Neuronal stem cell (in vitro differentiated cells): Measurements from ENCODE around the gene HSD17B8.
A peak's percentile ranks its signal among the peaks of the same experiment; 100 is the strongest.

Source experiments
- DNase-seq: peaks from one replicate; pipeline ENCODE4 v3.0.0-alpha.2; 2013; ENCODE audit warnings: low spot score
- H2AFZ ChIP-seq: one replicate; pipeline ENCODE4 v1.6.1; 2013; ENCODE audit warnings: mild to moderate bottlenecking, low read length, inconsistent platforms
- H2AK5ac ChIP-seq: 2 replicates; pipeline ENCODE4 v1.6.1; 2013; ENCODE audit warnings: low read depth, mild to moderate bottlenecking, inconsistent platforms, low read length, moderate library complexity, mixed read lengths
- H2BK120ac ChIP-seq: 2 replicates; pipeline ENCODE4 v1.6.1; 2013; ENCODE audit warnings: low read depth, mild to moderate bottlenecking, inconsistent platforms, low read length, moderate library complexity, mixed read lengths
- H2BK12ac ChIP-seq: one replicate; pipeline ENCODE4 v1.6.1; 2013; ENCODE audit warnings: low read length, inconsistent platforms
- H2BK15ac ChIP-seq: 2 replicates; pipeline ENCODE4 v1.6.1; 2013; ENCODE audit warnings: mild to moderate bottlenecking, low read length, inconsistent platforms, mixed read lengths
- H2BK5ac ChIP-seq: one replicate; pipeline ENCODE4 v1.6.1; 2013; ENCODE audit warnings: inconsistent platforms, mild to moderate bottlenecking, low read length, moderate library complexity
- H3K14ac ChIP-seq: one replicate; pipeline ENCODE4 v1.6.1; 2013; ENCODE audit warnings: low read length, inconsistent platforms
- H3K18ac ChIP-seq: 2 replicates; pipeline ENCODE4 v1.6.1; 2013; ENCODE audit warnings: low read length, inconsistent platforms
- H3K23ac ChIP-seq: 2 replicates; pipeline ENCODE4 v1.6.1; 2013; ENCODE audit warnings: low read depth, mild to moderate bottlenecking, mixed read lengths, low read length, inconsistent platforms; ENCODE audit not compliant: poor library complexity
- H3K27ac ChIP-seq: replicated peaks from 3 replicates; pipeline ENCODE4 v1.5.1; 2013; ENCODE audit warnings: low read length, inconsistent platforms
- H3K27me3 ChIP-seq, 3 experiments: 2 replicates each; pipeline ENCODE4 v1.6.1; 2013; ENCODE audit warnings: low read length in 3 of 3, mild to moderate bottlenecking in 2 of 3, inconsistent platforms in 1 of 3, low read depth in 1 of 3, mixed read lengths in 1 of 3, moderate library complexity in 1 of 3; ENCODE audit not compliant: control insufficient read depth in 3 of 3, insufficient read depth in 3 of 3
- H3K36me3 ChIP-seq, 2 donors: replicated peaks in 1 of 2; 2 replicates each; pipeline ENCODE4 v1.6.1; 2013; ENCODE audit warnings: low read length in 2 of 2; ENCODE audit not compliant: control insufficient read depth in 2 of 2, insufficient read depth in 2 of 2
- H3K4ac ChIP-seq: 2 replicates; pipeline ENCODE4 v1.6.1; 2013; ENCODE audit warnings: inconsistent platforms, mild to moderate bottlenecking, low read length, moderate library complexity
- H3K4me1 ChIP-seq, 2 donors: 1 replicate in 1 of 2; 2 replicates in 1 of 2; pipeline ENCODE4 v1.6.1; 2013; ENCODE audit warnings: low read length in 2 of 2, low read depth in 1 of 2; ENCODE audit not compliant: control insufficient read depth in 2 of 2, insufficient read depth in 1 of 2
- H3K4me2 ChIP-seq: one replicate; pipeline ENCODE4 v1.6.1; 2013; ENCODE audit warnings: mild to moderate bottlenecking, low read length, inconsistent platforms; ENCODE audit not compliant: insufficient read depth, poor library complexity, severe bottlenecking
- H3K4me3 ChIP-seq, 2 donors: 2 replicates each; pipeline ENCODE4 v1.5.1; 2013; ENCODE audit warnings: low read length in 2 of 2, mild to moderate bottlenecking in 2 of 2, inconsistent platforms in 1 of 2, moderate library complexity in 1 of 2
- H3K79me1 ChIP-seq: one replicate; pipeline ENCODE4 v1.6.1; 2013; ENCODE audit warnings: low read depth, mild to moderate bottlenecking, inconsistent platforms, low read length, moderate library complexity
- H3K9ac ChIP-seq: one replicate; pipeline ENCODE4 v1.6.1; 2013; ENCODE audit warnings: mild to moderate bottlenecking, low read depth, low read length, inconsistent platforms; ENCODE audit not compliant: poor library complexity
- H3K9me3 ChIP-seq, 2 donors: replicated peaks in 1 of 2; 2 replicates each; pipeline versions ENCODE3 to v1.6.1; 2013; ENCODE audit warnings: low read length in 2 of 2, mild to moderate bottlenecking in 2 of 2, inconsistent platforms in 1 of 2, low read depth in 1 of 2, mixed read lengths in 1 of 2, moderate library complexity in 1 of 2; ENCODE audit not compliant: control insufficient read depth in 2 of 2, insufficient read depth in 1 of 2
- H4K8ac ChIP-seq: one replicate; pipeline ENCODE4 v1.6.1; 2013; ENCODE audit warnings: low read depth, mild to moderate bottlenecking, inconsistent platforms, low read length, moderate library complexity
- H4K91ac ChIP-seq: one replicate; pipeline ENCODE4 v1.6.1; 2013; ENCODE audit warnings: low read length, low read depth, mild to moderate bottlenecking, inconsistent platforms; ENCODE audit not compliant: poor library complexity
- WGBS, 2 donors: extraction: QIAGEN DNeasy Blood & Tissue Kit; methylation state at CpG; one replicate each; pipeline ENCODE4 v1.1.7; 2013; ENCODE audit warnings: missing lambda C conversion rate in 2 of 2, mixed read lengths in 1 of 2; ENCODE audit not compliant: insufficient read length in 2 of 2, insufficient replicate concordance in 1 of 2; ENCODE audit errors: extremely low coverage in 2 of 2; 5-methylcytosine and 5-hydroxymethylcytosine counted together

HSD17B8 gene

GRCh38 chr6:33191383-33192104 is 12.9 kb upstream of the HSD17B8 start:
- no peak overlapping the region for H3K14ac ChIP-seq
- H3K9me3 ChIP-seq, result no peaks in the 10 kb centered on the region
- H3K4me2 ChIP-seq, result peak overlapping the region; percentile 39
- H2BK15ac ChIP-seq, result peak overlapping the region; percentile 23
- H3K4ac ChIP-seq, result no peak overlapping the region
- no peak overlapping the region for H3K9ac ChIP-seq
- peaks cover 20 to 31% of the 10 kb centered on the region in 2 donors for H3K36me3 ChIP-seq
- H4K8ac ChIP-seq, result no peak overlapping the region
- no peak overlapping the region for H2BK120ac ChIP-seq
- H4K91ac ChIP-seq, result no peak overlapping the region
- H3K4me3 ChIP-seq, result peak overlapping the region in 1 of 2 donors; percentile 16
- H3K79me1 ChIP-seq, result no peaks in the 10 kb centered on the region
- no peak overlapping the region for H2AFZ ChIP-seq
- peaks cover 3 to 11% of the 10 kb centered on the region in 2 donors for H3K4me1 ChIP-seq
- H2BK5ac ChIP-seq, result no peak overlapping the region
- H3K27me3 ChIP-seq, result peaks cover 4 to 22% (median 18%) of the 10 kb centered on the region in 3 experiments
- peak overlapping the region; percentile 73 for H3K18ac ChIP-seq
- no peak overlapping the region for H3K27ac ChIP-seq
- no peak for DNase-seq
- H2BK12ac ChIP-seq, result no peak overlapping the region
- WGBS, 2 donors, result no CpG with 5 or more reads among the region's 8 CpGs
- H3K23ac ChIP-seq, result peak overlapping the region; percentile 30
- peak overlapping the region; percentile 13 for H2AK5ac ChIP-seq

- WGBS, 2 donors, result no CpG with 5 or more reads among the region's 35 CpGs
- H3K9ac ChIP-seq, result peak within 1 kb of the TSS; percentile 65
- H2BK12ac ChIP-seq, result no peak within 1 kb of the TSS
- no peak within 1 kb of the TSS for H4K91ac ChIP-seq
- no peak within 1 kb of the TSS for H3K14ac ChIP-seq
- H2BK120ac ChIP-seq, result no peak within 1 kb of the TSS
- no peak within 1 kb of the TSS for H2BK5ac ChIP-seq
- peaks cover 3 to 11% of the 10 kb centered on the region in 2 donors for H3K4me1 ChIP-seq
- H3K4ac ChIP-seq, result peak within 1 kb of the TSS; percentile 78
- no peak for DNase-seq
- peak within 1 kb of the TSS; percentile 93 for H3K18ac ChIP-seq
- no peaks in the 10 kb centered on the region for H3K79me1 ChIP-seq
- peaks cover 4 to 22% (median 16%) of the 10 kb centered on the region in 3 experiments for H3K27me3 ChIP-seq
- H3K4me3 ChIP-seq, result peak within 1 kb of the TSS in 1 of 2 donors; percentile 74
- H3K36me3 ChIP-seq, result peaks cover 23 to 37% of the 10 kb centered on the region in 2 donors
- H3K23ac ChIP-seq, result peak within 1 kb of the TSS; percentile 57
- no peak within 1 kb of the TSS for H2AFZ ChIP-seq
- H3K9me3 ChIP-seq, result no peaks in the 10 kb centered on the region
- no peak within 1 kb of the TSS for H4K8ac ChIP-seq
- peak within 1 kb of the TSS; percentile 23 for H2BK15ac ChIP-seq
- peak within 1 kb of the TSS; percentile 13 for H2AK5ac ChIP-seq
- peak within 1 kb of the TSS; percentile 81 for H3K4me2 ChIP-seq
- H3K27ac ChIP-seq, result no peak within 1 kb of the TSS
Measured at GRCh38 chr6:33192105-33192646, 12.3 kb upstream of the HSD17B8 start, which contains the start of gene COL11A2. TSS of gene COL11A2 (minus strand) at chr6:33192467. CDS start at chr6:33192240, 227 bp downstream.

DNA sequence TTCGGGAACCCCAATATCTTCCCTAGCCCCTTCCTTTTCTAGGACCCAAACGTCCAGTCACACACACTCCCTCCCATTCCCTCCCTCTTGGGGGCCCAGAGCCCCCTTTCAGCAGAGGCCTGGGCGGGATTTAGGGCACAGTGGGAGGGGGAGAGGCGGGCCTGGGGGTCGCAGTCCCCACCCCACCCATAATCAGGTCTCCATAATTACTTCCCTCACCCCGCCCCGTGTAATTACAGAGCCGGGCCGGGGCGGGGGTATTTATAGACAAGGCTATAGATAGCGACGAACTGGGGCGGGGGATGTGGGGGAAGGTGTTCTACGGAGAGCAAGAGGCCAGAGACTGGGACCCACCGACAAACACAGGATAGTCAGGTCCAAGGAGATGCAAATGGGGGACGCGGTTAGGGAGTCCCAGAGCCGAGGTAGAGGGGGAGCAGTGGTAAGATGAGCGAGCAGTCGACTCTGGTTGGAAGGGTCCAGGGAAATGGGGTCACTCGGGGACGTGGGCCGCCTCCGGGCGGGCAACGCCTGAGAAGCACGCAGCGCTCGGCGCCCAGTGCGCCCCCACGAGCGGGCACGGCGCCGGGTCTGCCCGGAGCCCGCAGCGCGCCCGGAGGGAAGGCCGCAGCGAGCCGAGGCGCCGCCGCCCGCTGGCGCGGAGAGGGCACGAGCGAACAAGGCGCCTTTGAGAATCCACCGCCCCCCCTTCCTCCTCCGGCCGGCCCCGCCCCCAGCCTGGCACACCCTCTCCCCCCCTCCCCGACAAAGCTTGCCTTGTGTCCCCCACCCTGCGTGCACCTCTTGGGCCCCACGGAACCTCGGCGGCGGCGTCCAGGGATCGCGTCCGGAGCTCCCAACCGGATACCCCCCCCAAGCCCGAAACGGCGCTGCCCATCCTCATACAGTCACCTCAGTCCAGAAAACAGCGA is 11.5 kb upstream of the HSD17B8 start:
- no peak overlapping the region for H2AFZ ChIP-seq
- H2BK120ac ChIP-seq, result no peak overlapping the region
- peaks cover 3 to 11% of the 10 kb centered on the region in 2 donors for H3K4me1 ChIP-seq
- H3K27me3 ChIP-seq, result peaks cover 4 to 22% (median 14%) of the 10 kb centered on the region in 3 experiments
- peaks cover under 1% of the 10 kb centered on the region for H3K79me1 ChIP-seq
- H2BK12ac ChIP-seq, result no peak overlapping the region
- H3K14ac ChIP-seq, result no peak overlapping the region
- no peak overlapping the region for H4K91ac ChIP-seq
- peak overlapping the region; percentile 93 for H3K18ac ChIP-seq
- peak overlapping the region; percentile 50 for H3K9ac ChIP-seq
- no peak overlapping the region for H3K4ac ChIP-seq
- H4K8ac ChIP-seq, result no peak overlapping the region
- DNase-seq, result no peak
- peak overlapping the region in 1 of 2 donors; percentile 74 for H3K4me3 ChIP-seq
- peak overlapping the region; percentile 15 for H2BK15ac ChIP-seq
- peaks cover 25 to 40% of the 10 kb centered on the region in 2 donors for H3K36me3 ChIP-seq
- H3K27ac ChIP-seq, result no peak overlapping the region
- H3K9me3 ChIP-seq, result no peaks in the 10 kb centered on the region
- H2AK5ac ChIP-seq, result no peak overlapping the region
- no peak overlapping the region for H2BK5ac ChIP-seq
- peak overlapping the region; percentile 81 for H3K4me2 ChIP-seq
- no peak overlapping the region for H3K23ac ChIP-seq
- WGBS, 2 donors, result no CpG with 5 or more reads among the region's 72 CpGs
